ENCODE results near the gene VAV1.

VAV1 gene, protein sequence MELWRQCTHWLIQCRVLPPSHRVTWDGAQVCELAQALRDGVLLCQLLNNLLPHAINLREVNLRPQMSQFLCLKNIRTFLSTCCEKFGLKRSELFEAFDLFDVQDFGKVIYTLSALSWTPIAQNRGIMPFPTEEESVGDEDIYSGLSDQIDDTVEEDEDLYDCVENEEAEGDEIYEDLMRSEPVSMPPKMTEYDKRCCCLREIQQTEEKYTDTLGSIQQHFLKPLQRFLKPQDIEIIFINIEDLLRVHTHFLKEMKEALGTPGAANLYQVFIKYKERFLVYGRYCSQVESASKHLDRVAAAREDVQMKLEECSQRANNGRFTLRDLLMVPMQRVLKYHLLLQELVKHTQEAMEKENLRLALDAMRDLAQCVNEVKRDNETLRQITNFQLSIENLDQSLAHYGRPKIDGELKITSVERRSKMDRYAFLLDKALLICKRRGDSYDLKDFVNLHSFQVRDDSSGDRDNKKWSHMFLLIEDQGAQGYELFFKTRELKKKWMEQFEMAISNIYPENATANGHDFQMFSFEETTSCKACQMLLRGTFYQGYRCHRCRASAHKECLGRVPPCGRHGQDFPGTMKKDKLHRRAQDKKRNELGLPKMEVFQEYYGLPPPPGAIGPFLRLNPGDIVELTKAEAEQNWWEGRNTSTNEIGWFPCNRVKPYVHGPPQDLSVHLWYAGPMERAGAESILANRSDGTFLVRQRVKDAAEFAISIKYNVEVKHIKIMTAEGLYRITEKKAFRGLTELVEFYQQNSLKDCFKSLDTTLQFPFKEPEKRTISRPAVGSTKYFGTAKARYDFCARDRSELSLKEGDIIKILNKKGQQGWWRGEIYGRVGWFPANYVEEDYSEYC

DNA sequence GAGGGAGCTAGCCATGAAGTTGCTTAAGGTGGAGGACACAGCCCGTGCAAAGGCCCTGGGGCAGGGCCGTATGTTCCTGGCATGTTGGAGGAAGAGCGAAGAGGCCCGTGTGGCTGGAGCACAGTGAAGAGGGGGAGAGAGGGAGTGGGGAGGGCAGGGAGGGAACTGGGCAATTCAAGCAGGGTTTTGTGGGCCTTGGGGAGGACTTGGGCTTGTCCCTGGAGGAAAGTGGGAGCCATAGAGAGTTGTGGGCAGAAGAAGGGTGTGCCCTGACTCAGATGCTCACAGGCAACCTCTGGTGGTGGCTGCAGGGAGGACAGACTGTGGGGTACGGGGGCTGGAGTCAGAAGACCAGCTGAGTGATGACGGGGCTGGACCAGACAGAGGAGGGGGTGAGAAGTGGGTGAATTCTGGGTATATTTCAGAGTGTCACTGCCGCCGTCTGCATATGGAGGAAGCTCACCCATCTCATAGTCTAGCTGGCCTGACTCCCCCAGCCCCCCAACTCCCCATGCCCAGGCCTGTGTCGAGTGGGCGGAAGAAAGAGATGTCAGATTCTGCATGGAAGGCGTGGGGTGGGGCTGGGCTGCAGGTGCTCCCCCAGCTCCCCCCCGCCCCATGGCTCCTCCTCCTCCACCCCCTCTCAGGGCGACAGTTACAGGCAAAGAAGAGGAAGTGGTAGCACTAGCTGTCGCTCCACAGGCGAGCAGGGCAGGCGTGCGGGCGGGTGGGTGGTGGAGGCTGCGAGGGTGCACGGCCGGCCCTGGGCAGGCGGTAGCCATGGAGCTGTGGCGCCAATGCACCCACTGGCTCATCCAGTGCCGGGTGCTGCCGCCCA is at the start of gene VAV1:
Gene VAV1 (plus strand): TSS at position 681 of the 838 bp plus-strand sequence. CDS start 100 bp downstream, at position 781.
- peak; percentile 69 for DNase-seq (ENCODE audit: low read depth)

DNA sequence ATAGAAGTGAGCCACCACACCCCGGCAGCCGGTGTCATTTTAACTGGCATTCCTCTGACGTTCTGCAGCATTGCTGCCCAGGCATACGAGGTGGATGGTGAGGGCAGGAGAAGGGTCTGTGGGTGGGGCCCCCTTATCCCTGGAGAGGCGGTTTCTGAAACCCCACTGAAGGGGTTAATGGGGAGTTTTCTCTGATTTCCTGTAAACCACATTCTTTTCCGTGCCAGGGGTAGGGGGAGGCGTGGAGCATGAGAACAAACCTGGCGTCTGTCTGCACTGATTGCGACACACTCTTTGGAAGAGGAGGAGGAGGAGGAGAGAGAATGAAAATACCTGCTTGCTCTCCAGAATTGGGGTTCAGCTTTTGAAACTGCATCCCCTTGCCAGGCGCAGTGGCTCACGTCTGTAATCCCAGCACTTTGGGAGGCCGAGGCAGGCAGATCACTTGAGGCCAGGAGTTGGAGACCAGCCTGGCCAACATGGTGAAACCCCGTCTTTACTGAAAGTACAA is 49.3 kb upstream of the VAV1 start:
- no peak for DNase-seq (ENCODE audit: low read depth)

DNA sequence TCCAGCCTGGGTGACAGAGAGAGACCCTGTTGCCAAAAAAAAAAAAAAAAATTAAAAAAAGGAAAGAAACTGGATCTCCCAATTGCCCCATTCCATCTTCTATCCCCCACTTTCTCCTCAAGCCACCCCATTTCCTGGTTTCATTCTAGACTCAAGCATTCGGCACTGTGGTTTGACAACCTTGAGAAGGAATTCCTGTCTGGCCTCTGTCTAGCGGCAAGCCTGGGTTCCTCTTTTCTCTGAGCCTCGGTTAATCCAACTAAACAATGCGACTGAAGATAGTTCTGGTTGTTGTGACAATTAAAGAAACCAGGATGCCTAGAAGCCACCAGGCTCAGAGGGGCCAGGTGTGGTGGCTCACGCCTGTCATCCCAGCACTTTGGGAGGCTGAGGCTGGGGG is 48.8 kb upstream of the VAV1 start:
- no peak for DNase-seq (ENCODE audit: low read depth)

DNA sequence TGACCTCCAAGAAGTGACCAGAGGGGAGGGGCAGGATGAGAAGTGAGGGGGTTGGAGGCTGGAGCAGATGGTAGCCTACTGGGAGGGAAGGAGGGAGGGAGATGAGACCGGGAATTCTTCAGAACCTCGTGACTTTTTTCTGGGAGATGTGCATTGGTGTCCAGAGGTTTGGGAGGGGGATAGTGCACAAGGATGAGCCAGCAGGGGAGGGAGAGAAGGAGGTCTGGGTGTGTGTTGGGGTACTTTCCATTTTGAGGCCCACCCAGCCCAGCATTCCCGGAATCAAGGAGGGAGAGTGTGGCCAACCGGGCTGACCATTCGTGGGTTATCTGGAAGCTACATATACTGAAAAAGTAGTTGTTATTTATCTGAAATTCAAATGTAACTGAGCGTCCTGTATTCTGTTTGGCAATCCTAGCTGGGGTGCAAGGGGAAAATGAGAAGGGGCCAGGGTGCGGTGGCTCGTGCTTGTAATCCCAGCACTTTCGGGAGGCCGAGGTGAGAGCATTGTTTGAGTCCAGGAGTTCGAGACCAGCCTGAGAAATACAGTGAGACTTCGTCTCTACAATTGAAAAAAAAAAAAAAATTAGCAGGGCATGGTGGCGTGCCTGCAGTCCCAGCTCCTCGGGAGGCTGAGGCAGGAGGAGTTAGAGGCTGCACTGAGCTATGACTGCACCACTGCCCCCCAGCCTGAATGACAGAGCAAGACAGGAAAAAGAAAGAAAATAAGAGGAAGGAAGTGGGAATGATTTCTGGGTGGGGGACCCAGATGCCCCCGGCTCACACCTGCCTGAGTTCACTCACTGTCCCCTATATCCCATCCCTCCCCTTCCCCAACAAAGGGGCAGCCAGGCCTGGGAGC is 47.6 kb upstream of the VAV1 start:
- DNase-seq (ENCODE audit: low read depth): no peak

DNA sequence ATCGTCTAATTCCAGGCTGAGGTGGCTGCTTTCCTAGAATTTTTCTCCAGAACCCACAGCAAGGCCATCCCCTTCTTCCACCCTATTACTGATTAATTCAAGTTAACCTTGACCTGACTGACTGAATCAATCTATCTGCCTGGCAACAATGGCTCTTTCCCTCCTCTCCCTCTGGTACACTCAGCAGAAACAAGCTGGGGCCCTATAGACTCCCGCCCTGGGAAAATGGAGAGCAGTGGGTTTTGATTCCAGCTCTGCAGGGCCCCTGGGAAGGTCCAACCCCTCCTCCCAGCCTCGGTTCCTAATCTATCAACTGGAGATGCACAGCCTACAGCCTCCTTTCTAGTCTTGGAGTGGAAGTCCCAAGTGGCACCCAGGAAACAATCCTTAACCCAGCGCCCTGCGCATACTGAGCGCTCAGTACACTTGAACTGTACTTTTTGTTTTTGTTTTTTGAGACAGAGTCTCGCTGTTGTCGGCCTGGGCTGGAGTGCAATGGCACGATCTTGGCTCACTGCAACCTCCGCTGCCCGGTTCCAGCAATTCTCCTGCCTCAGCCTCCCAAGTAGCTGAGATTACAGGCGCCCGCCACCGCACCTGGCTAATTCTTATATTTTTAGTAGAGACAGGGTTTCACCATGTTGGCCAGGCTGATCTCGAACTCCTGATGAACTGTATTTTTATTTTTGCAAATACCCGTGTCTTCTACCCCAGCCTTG is 46.8 kb upstream of the VAV1 start:
- no peak for DNase-seq (ENCODE audit: low read depth)

DNA sequence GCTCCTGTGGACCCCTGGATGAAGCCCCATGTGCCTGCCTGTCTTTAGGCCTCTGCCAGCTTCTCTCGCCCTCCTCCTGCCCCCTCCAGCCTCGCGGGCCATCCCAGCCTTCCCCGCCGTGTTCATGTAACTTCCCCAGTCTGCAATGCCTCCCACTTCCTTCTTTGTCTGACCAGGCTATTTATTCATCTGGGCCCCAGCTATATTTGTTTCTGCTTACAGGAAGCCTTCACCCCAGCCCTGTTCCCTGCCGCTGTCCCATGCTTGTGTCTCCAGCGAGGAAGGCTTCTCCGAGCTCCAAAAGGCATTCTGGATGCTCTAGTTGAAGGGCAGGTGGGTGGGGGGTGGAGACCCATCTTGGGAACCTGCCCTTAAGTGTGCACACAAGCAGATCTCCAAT is 44.2 kb upstream of the VAV1 start:
- no peak for DNase-seq (ENCODE audit: low read depth)

DNA sequence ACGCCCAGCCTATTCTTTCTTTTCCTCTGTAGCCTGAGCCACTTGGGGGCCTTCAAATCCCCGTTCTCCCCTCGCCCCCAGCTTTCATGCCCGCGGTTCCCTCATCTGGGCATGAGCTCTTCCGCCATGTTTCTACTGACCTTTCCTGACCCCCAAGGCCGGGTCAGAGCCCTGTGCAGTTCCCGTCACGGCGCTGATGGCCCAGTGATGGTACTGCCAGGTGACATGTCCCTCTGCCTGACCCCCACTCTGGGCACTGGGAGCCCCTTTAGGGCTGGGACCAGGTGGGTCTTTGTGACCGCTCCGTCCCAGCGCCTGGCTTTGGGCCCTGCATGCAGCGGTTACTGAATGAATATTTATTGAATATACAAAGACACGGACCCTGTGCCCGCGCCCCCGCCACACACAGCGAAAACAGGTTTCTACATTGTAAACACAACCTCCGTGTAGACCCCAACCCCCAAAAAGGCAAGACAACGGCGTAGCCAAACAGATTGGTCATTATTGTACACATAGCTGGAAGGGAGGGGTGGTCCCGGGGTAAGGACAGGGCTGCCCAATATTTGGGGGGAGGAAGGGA is 42.8 kb upstream of the VAV1 start:
- DNase-seq (ENCODE audit: low read depth): no peak

DNA sequence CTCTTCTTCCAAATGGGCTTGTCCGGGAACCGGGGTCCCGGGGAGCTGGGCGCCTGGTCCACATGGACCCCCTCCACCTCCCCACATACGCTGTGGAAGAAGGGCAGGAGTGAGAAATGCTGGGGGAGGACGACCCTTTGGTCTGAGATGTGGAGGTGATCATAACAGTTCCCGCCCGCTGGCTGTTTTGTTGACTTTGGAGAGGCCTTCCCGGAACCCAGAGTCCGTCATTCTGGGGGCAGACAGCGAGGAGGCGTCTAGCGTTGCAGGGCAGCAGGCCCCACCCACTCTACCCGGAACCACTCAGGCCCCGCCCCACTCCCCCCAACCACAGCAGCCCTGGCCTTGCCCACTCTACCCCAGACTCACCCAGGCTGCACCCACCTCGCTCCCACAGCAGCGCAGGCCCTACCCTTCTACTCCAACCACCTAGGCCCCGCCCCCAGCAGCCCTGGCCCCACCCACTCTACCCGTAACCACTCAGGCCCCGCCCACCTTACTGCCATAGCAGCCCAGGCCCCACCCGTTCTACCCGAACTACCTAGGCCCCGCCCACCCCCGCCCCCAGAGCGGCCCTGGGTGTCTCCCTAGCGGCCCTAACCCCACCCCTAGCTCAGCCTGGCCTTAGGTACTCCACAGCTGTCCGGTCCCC is 42.2 kb upstream of the VAV1 start:
- DNase-seq (ENCODE audit: low read depth): no peak

DNA sequence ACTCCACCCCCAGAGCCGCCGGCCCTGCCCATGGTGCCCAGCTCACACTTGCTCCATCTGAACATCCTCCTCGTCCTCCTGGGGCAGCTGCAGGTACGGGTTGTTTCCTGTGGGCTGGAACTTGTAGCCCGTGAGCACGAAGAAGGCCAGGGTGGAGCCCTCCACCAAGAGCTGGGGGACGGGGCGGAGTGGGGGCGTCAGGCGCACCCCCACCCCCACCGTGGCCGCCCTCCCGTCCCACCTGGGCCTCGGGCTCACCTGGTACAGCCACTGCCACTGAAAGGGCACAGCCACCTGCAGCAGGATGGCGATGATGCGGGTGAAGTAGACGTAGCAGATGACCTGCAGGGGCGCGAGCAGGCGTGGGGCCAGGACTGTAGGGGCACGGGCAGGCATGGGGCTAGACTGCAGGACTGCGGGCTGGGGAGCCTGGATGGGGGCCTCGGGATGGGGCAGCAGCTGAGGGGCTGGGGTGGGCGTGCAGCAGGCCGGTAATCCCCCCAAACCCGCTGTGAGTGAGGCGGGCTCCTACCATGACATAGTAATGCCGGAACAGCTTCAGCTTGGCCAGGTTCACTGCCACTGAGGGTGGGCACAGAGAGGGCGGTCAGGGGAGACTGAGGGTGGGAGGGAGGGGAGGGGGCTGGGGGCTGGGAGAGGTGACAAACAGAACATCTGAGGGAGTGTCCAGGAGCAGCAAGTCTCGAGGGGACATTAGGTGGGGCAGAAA is 41.4 kb upstream of the VAV1 start:
- DNase-seq (ENCODE audit: low read depth): no peak

DNA sequence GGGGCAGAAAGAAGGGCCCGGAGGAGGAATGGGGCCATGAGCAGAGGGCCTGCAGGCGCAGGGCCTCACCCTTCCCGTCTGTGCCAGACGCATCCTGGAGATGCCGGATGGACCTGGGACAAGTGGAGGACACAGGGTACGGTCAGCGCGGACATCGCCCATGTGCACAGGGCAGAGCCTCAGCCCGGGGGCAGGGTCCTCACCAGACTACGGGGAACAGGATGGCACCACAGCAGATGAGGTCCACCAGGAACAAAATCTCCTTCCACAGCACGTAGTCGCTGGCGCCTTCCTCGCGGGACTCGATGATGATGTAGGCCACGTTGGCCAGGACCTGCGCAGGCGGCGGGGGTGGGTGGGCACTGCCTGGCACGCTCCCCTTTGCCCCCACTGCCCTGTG is 40.7 kb upstream of the VAV1 start:
- DNase-seq (ENCODE audit: low read depth): no peak

DNA sequence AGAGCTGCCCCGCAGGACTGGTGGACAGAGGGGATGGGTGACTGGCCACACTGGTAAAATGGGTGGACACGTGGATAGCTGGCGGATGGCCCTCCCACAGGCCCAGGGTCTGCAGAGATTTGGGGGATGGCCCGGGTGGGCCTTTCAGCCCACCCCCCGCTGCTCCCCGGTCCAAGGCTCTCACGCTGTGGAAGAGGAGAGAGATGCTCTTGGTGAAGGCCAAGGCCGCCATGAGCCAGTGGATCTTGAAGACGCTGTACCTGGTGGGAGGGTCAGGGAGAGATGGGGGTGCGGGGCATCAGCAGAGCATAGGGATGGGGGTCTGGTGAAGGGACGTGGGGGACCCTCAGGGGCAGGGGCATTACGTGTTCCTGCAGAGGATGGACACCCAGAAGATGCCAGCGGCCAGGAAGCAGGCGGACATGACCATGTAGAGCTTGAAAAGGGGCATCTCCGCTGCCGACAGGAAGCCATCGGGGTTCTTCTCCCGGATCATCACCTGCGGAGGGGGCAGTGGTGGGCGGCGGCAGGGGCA is 39.6 kb upstream of the VAV1 start:
- DNase-seq (ENCODE audit: low read depth): no peak

DNA sequence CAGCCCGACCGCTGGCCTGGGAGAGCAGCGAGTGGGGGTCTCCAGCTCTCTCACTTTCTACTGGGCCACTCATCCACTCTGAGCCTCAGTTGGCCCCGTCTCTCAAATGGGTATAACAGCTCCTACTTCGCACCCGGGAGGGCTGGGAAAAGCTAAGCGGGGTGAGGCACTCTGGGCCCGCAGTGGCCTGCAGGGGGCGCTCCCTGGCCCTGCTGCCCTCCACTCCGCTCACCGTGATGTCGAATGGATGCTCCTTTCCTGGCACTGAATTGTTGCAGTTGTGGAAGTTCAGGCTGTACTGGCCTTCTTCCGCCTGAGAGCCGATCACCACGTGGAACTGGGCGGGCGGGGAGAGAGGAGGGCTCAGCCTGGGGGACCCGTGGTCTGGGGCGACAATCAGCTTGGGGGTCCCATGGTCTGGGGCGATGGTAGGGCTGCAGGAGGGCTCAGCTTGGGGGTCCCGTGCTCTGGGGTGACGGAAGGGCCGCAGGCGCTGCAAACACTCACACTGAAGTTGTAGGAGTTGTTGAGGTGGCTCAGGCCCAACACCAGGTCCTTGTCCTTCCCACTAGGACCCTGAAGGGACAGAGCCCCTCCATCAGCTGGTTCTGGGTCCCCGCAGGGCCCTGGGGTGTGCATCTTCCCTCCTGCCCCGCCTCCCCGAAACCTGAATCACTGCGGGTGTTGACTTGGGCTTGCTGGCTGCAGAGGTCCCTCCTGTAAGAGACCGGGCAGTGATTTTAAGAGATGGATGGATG is 39.0 kb upstream of the VAV1 start:
- DNase-seq (ENCODE audit: low read depth): no peak

DNA sequence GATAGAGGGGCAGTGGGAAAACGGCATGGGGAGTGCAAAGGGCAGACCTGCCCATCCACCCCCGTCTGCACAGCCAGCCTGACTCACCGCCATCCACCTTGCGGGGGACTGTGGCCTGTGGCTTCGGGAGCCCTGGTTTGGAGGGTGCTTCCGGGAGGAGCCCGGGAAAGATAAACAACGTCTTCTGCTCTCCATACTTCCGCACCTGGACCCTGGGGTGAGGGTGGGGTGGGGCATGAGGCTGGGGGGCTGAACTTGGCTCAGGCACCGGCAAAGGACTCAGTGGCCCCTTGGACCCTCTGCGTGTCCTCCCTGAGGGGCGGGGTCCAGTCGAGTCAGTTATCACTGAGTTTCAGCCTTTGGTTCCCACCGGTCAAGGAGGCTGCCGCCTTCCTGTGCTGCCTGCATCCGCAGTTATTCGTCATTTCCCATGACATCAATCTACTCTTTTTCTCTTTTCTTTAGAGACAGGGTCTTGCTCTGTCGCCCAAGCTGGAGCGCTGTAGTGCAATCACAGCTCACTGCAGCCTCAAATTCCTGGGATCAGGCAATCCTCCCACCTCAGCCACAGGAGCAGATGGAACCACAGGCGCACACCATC is 38.3 kb upstream of the VAV1 start:
- DNase-seq (ENCODE audit: low read depth): no peak

DNA sequence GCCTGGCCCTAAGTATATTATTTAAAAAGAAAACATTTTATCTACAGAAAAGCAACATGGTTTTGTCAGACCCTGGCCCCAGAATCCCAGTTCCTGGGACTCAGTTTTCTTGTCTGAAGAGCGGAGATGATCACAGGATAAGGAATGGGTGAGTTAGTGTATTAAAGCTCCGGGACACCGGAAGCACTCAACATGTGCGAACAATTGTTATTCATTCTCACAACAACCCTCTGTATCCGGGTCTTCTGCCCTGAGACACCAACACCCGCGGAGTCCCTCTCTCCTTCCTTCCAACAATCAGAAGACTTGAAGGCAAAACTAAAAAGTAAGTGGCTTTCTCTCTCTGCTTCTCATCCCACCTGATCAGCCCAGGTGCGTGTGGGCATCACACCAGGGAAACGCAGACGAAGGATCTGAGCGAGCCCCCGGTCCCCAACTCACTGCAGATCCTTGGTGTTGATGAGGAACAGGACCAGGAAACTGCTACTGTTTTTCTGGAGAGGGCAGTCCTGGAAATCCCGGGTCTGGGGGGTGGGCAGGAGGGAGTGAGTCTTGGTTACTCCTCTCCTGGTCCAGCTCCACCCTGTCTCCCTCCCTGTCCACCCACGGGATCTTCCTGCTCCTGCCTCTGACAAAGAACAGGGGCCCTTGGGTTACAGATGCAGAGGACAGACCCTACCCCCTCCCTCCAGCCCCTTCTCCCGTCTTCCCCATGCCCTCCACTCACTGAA is 37.2 kb upstream of the VAV1 start:
- no peak for DNase-seq (ENCODE audit: low read depth)

DNA sequence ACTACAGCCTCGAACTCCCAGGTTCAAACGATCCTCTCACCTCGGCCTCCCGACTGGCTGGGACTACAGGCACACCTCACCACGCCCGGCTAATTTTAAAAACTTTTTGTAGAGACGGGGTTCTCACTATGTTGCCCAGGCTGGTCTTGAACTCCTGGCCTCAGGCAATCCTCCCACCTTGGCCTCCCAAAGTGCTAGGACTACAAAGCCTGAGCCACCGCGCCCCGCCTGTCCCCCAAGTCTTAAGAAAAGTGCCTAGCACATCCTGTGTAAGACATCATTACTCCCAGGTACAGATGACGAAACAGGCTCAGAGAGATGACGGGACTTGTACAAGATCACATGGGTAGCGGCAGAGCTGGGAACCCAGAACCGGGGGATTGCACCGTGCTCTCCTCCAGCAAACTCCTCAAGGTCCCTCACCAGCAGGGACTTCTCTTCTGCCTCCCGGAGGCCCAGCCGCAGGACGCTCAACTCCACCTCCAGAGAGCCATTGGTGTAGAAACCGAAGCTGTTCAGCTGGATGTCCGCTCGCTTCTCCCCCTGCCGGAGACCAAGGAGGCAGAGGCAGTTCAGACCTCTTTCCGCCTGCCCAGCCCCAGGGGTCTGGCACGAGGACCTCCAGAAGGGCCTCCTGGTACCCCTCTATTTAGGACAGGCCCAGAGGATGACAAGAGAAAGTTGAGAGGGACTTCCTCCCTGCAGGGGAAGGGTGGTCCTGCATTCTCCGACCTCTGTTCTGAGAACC is 36.2 kb upstream of the VAV1 start:
- DNase-seq (ENCODE audit: low read depth): no peak

DNA sequence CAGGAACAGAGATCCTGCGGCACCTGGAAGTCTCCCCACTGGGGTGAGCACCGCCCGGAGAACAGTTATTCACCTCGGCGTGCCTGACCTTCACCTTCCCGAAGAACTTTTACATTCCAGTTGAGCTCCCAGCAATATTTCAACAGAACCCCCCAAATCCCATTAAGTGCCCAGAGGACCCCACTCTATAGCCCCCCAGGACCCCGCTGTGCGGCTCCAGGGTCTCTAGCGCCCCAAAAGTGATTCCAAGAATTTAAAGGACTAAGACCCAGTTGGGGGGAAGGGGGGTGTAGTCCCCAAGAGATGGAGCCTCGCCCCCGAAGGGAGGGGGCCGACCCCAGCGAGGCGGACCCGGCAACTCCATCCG is 35.6 kb upstream of the VAV1 start:
- no peak for DNase-seq (ENCODE audit: low read depth)
